Liver (tissue), 3 donors: ENCODE data around the gene SRSF9.
"Not testable (repeated sequence)": the region's sequence is repeated elsewhere in the genome, so short reads cannot be mapped to it uniquely, and the experiment has no call there.

Experiments
- FOXA1 ChIP-seq: IDR thresholded peaks from 2 replicates; pipeline ENCODE4 v1.6.1; 2016; ENCODE audit warnings: antibody characterized with exemption
- MAX ChIP-seq: IDR thresholded peaks from 2 replicates; pipeline ENCODE4 v1.6.1; 2016; ENCODE audit warnings: antibody characterized with exemption
- TAF1 ChIP-seq: conservative IDR thresholded peaks from 2 replicates; pipeline ENCODE4 v1.6.1; 2016; ENCODE audit warnings: antibody characterized with exemption, mild to moderate bottlenecking
- YY1 ChIP-seq: IDR thresholded peaks from 2 replicates; pipeline ENCODE4 v1.6.1; 2016; ENCODE audit warnings: antibody characterized with exemption, mild to moderate bottlenecking
- TF ChIP-seq, protein P1 (sequence below): fragments of 150-350 bp; IDR thresholded peaks from 2 replicates; pipeline ENCODE4 v1.5.1; 2017; ENCODE audit warnings: improper control_type of control experiment, low read depth, low read length; ENCODE audit not compliant: missing input control
- TF ChIP-seq, protein P2 (sequence below): IDR thresholded peaks from 2 replicates; pipeline ENCODE4 v1.6.1; 2016; ENCODE audit warnings: antibody characterized with exemption, mild to moderate bottlenecking
- TF ChIP-seq, protein P3 (sequence below): IDR thresholded peaks from 2 replicates; pipeline ENCODE4 v1.6.1; 2016; ENCODE audit warnings: antibody characterized with exemption
- donor health status: healthy.
- donor health status: healthy.

- not testable (repeated sequence) for TF ChIP-seq YY1, MAX, TAF1, FOXA1
- TF ChIP-seq, protein P1, sequence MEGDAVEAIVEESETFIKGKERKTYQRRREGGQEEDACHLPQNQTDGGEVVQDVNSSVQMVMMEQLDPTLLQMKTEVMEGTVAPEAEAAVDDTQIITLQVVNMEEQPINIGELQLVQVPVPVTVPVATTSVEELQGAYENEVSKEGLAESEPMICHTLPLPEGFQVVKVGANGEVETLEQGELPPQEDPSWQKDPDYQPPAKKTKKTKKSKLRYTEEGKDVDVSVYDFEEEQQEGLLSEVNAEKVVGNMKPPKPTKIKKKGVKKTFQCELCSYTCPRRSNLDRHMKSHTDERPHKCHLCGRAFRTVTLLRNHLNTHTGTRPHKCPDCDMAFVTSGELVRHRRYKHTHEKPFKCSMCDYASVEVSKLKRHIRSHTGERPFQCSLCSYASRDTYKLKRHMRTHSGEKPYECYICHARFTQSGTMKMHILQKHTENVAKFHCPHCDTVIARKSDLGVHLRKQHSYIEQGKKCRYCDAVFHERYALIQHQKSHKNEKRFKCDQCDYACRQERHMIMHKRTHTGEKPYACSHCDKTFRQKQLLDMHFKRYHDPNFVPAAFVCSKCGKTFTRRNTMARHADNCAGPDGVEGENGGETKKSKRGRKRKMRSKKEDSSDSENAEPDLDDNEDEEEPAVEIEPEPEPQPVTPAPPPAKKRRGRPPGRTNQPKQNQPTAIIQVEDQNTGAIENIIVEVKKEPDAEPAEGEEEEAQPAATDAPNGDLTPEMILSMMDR = not testable (repeated sequence)
- TF ChIP-seq, protein P2, sequence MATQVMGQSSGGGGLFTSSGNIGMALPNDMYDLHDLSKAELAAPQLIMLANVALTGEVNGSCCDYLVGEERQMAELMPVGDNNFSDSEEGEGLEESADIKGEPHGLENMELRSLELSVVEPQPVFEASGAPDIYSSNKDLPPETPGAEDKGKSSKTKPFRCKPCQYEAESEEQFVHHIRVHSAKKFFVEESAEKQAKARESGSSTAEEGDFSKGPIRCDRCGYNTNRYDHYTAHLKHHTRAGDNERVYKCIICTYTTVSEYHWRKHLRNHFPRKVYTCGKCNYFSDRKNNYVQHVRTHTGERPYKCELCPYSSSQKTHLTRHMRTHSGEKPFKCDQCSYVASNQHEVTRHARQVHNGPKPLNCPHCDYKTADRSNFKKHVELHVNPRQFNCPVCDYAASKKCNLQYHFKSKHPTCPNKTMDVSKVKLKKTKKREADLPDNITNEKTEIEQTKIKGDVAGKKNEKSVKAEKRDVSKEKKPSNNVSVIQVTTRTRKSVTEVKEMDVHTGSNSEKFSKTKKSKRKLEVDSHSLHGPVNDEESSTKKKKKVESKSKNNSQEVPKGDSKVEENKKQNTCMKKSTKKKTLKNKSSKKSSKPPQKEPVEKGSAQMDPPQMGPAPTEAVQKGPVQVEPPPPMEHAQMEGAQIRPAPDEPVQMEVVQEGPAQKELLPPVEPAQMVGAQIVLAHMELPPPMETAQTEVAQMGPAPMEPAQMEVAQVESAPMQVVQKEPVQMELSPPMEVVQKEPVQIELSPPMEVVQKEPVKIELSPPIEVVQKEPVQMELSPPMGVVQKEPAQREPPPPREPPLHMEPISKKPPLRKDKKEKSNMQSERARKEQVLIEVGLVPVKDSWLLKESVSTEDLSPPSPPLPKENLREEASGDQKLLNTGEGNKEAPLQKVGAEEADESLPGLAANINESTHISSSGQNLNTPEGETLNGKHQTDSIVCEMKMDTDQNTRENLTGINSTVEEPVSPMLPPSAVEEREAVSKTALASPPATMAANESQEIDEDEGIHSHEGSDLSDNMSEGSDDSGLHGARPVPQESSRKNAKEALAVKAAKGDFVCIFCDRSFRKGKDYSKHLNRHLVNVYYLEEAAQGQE = not testable (repeated sequence)
- TF ChIP-seq, protein P3, sequence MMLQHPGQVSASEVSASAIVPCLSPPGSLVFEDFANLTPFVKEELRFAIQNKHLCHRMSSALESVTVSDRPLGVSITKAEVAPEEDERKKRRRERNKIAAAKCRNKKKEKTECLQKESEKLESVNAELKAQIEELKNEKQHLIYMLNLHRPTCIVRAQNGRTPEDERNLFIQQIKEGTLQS = not testable (repeated sequence)
Measured at GRCh38 chr12:120519324-120519723, 49.8 kb upstream of the SRSF9 start.
